ENCODE data around the gene RNF213.

Gene RNF213

GRCh38 chr17:80377798-80378197 is 117.1 kb downstream of the RNF213 start:
- TF ChIP-seq, protein P1, sequence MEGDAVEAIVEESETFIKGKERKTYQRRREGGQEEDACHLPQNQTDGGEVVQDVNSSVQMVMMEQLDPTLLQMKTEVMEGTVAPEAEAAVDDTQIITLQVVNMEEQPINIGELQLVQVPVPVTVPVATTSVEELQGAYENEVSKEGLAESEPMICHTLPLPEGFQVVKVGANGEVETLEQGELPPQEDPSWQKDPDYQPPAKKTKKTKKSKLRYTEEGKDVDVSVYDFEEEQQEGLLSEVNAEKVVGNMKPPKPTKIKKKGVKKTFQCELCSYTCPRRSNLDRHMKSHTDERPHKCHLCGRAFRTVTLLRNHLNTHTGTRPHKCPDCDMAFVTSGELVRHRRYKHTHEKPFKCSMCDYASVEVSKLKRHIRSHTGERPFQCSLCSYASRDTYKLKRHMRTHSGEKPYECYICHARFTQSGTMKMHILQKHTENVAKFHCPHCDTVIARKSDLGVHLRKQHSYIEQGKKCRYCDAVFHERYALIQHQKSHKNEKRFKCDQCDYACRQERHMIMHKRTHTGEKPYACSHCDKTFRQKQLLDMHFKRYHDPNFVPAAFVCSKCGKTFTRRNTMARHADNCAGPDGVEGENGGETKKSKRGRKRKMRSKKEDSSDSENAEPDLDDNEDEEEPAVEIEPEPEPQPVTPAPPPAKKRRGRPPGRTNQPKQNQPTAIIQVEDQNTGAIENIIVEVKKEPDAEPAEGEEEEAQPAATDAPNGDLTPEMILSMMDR (IDR thresholded peaks at IDR 0.05; ENCODE audit: extremely low read depth, missing control alignments): no peak
- no peak for DNase-seq (ENCODE audit: low spot score)

- DNase-seq (ENCODE audit: low spot score): no peak
- TF ChIP-seq, protein P1 (IDR thresholded peaks at IDR 0.05; ENCODE audit: extremely low read depth, missing control alignments): no peak
Measured at GRCh38 chr17:80379348-80379747, 118.7 kb downstream of the RNF213 start.

GRCh38 chr17:80380068-80380467 is 119.4 kb downstream of the RNF213 start:
- TF ChIP-seq, protein P1 (IDR thresholded peaks at IDR 0.05; ENCODE audit: extremely low read depth, missing control alignments): no peak
- DNase-seq (ENCODE audit: low spot score): no peak

DNA sequence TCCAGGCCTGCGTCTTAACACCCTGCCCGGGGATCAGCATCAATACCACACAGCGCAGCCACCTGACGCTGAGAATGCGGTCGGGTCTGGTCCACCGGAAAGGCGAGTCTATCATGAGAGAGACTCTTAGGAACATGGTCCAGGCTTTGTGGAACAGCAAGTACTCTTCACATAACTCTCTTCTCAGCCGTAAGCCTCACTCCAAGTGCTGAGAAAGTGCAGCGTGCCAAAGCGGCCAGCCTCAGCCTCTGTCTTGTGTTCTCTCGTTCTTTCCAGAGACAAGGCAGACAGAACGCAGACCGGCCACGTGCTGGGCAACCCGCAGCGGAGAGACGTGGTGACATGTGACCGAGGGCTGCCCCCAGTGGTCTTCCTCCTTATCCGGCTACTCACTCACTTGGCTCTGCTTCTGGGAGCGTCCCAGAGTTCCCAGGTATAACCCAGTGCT is 119.9 kb downstream of the RNF213 start:
- TF ChIP-seq, protein P1 (IDR thresholded peaks at IDR 0.05; ENCODE audit: extremely low read depth, missing control alignments): no peak
- no peak for DNase-seq (ENCODE audit: low spot score)

DNA sequence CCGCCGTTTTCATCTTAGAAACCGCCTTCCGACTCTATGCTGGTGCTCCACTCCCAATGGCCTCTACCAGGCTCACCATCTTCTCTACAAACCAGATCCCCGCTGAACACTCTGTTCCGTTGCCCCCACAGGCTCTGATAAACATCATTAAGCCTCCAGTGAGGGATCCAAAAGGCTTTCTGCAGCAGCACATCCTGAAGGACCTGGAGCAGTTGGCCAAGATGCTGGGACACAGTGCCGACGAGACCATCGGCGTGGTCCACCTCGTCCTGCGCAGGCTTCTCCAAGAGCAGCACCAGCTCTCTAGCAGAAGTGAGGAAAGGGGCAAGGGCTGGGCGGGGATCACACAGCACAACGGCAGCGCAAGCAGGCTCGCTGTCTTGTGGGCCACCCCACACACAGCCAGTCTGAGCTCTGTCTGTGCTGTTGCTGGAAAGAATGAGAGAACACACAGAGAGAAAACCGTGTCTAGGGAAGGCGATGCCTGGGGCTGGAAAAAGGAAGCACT is 120.8 kb downstream of the RNF213 start:
- TF ChIP-seq, protein P1 (IDR thresholded peaks at IDR 0.05; ENCODE audit: extremely low read depth, missing control alignments): no peak
- no peak for DNase-seq (ENCODE audit: low spot score)

DNA sequence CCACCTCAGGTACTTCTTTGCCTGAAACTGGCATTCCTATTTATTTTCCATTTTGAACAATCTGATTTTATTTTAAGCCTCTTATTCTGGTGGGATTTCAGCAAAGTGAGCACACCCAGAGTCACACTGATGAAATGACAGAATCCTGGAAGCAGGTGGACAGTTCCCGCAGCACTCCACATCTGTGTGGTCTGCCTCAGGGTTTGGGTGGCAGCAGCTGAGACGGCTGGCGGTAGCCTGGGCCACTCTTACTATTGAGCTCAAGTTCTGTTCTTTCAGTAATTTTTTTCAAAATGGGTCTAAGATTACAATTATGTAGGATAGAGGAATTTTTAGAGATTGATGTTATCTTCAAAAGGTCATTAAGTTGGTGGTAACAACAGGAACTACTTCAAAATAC is 121.8 kb downstream of the RNF213 start:
- no peak for DNase-seq (ENCODE audit: low spot score)
- TF ChIP-seq, protein P1 (IDR thresholded peaks at IDR 0.05; ENCODE audit: extremely low read depth, missing control alignments): no peak

- TF ChIP-seq, protein P1 (IDR thresholded peaks at IDR 0.05; ENCODE audit: extremely low read depth, missing control alignments): no peak
- no peak for DNase-seq (ENCODE audit: low spot score)
Measured at GRCh38 chr17:80382956-80383355, 122.3 kb downstream of the RNF213 start.

Measured in GM20000 (cell line).